Adrenal gland (tissue), 5 donors: ENCODE data around the gene MMP20.

Experiments used
- POLR2A ChIP-seq, 2 donors: fragments of 450-650 bp; IDR thresholded peaks; one replicate each; pipeline ENCODE4 v1.6.1; 2017; ENCODE audit warnings: antibody characterized with exemption in 2 of 2, mild to moderate bottlenecking in 2 of 2, moderate library complexity in 1 of 2
- TF ChIP-seq, protein P1 (sequence below), 6 experiments: fragments of 450-650 bp in 4 of 6; fragments of 200-600 bp in 2 of 6; sonication (generic) in 1 of 6; IDR thresholded peaks; 1 replicate in 5 of 6; 2 replicates in 1 of 6; pipeline versions ENCODE4 v1.5.1 to v1.8.0; 2016 to 2021; ENCODE audit warnings: antibody characterized with exemption in 6 of 6, mild to moderate bottlenecking in 2 of 6, moderate library complexity in 1 of 6
- donor health status: DM: no; HTN: no; CAD: no.

GRCh38 chr11:102583141-102583873, 41.8 kb downstream of the MMP20 start:
- TF ChIP-seq, protein P1, sequence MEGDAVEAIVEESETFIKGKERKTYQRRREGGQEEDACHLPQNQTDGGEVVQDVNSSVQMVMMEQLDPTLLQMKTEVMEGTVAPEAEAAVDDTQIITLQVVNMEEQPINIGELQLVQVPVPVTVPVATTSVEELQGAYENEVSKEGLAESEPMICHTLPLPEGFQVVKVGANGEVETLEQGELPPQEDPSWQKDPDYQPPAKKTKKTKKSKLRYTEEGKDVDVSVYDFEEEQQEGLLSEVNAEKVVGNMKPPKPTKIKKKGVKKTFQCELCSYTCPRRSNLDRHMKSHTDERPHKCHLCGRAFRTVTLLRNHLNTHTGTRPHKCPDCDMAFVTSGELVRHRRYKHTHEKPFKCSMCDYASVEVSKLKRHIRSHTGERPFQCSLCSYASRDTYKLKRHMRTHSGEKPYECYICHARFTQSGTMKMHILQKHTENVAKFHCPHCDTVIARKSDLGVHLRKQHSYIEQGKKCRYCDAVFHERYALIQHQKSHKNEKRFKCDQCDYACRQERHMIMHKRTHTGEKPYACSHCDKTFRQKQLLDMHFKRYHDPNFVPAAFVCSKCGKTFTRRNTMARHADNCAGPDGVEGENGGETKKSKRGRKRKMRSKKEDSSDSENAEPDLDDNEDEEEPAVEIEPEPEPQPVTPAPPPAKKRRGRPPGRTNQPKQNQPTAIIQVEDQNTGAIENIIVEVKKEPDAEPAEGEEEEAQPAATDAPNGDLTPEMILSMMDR (IDR thresholded peaks at IDR 0.05): no peak
- TF ChIP-seq POLR2A (IDR thresholded peaks at IDR 0.05): no peak
